Astrocyte of the cerebellum (primary cell): ENCODE results near the gene PTPRM.

ENCODE experiments used
- DNase-seq: peaks from one replicate; pipeline ENCODE4 v3.0.0-alpha.2; 2011; ENCODE audit warnings: low read depth
- H3K4me3 ChIP-seq: 2 replicates; pipeline ENCODE4 v1.5.1; 2011; ENCODE audit warnings: mild to moderate bottlenecking, low read depth, low read length, moderate library complexity
- CTCF ChIP-seq: IDR thresholded peaks from 2 replicates; pipeline ENCODE4 v1.5.1; 2012; ENCODE audit warnings: low read length, low read depth, moderate library complexity, mild to moderate bottlenecking; ENCODE audit errors: missing control alignments
- in situ Hi-C: cut with HindIII; loops from 2 replicates; pipeline ENCODE4 v1.10.0; 2017; ENCODE audit warnings: low sequenced_read_pairs

Gene PTPRM

GRCh38 chr18:8142932-8143331, 575.8 kb downstream of the PTPRM start:
- in situ Hi-C loops: no loop called here
- H3K4me3 ChIP-seq: no peak overlapping the region
- TF ChIP-seq CTCF: no peak
- DNase-seq: no peak

- no peak for TF ChIP-seq CTCF
These were observed 584.1 kb downstream of the PTPRM start for GRCh38 chr18:8151181-8151580.

GRCh38 chr18:8153887-8154583, 586.9 kb downstream of the PTPRM start:
- DNase-seq: peak; percentile 46
- TF ChIP-seq CTCF: no peak
- no peak overlapping the region for H3K4me3 ChIP-seq
- in situ Hi-C loops: no loop called here

More at GRCh38 chr18:8151181-8151580, 584.1 kb downstream of the PTPRM start:
- in situ Hi-C loops: no loop called here
- H3K4me3 ChIP-seq: no peak overlapping the region
- DNase-seq: no peak

GRCh38 chr18:8162802-8163201, 595.7 kb downstream of the PTPRM start:
- no peak overlapping the region for H3K4me3 ChIP-seq
- TF ChIP-seq CTCF: no peak
- in situ Hi-C loops: no loop called here
- no peak for DNase-seq

GRCh38 chr18:8163286-8163959, 596.3 kb downstream of the PTPRM start:
- no peak for DNase-seq
- no peak overlapping the region for H3K4me3 ChIP-seq
- in situ Hi-C loops: no loop called here
- no peak for TF ChIP-seq CTCF

- no peak for DNase-seq
- in situ Hi-C loops: no loop called here
These were observed 598.0 kb downstream of the PTPRM start for GRCh38 chr18:8165095-8165494.

More at GRCh38 chr18:8165095-8165494, 598.0 kb downstream of the PTPRM start:
- no peak overlapping the region for H3K4me3 ChIP-seq
- TF ChIP-seq CTCF: no peak
